Astrocyte of the spinal cord (primary cell): ENCODE results near the gene DYNLT1.

Source experiments
- DNase-seq: peaks from one replicate; pipeline ENCODE4 v3.0.0; 2011; ENCODE audit warnings: low read depth, low spot score
- H3K4me3 ChIP-seq: 2 replicates; pipeline ENCODE4 v1.5.1; 2011; ENCODE audit warnings: low read depth, mild to moderate bottlenecking, low read length, moderate library complexity
- CTCF ChIP-seq: IDR thresholded peaks from 2 replicates; pipeline ENCODE4 v1.5.1; 2012; ENCODE audit warnings: low read depth, mild to moderate bottlenecking, low read length, inconsistent platforms
- in situ Hi-C: cut with HindIII; loops from 2 replicates; pipeline ENCODE4 v1.10.0; 2017; ENCODE audit warnings: low sequenced_read_pairs

Gene DYNLT1

GRCh38 chr6:158644231-158645063 is at the start of gene DYNLT1:
TSS of gene DYNLT1 (minus strand) at chr6:158644743. CDS start at chr6:158644708, 35 bp downstream.
- TF ChIP-seq CTCF = no peak
- peak; percentile 94 for DNase-seq
- peak within 1 kb of the TSS; percentile 88 for H3K4me3 ChIP-seq
- in situ Hi-C loops = no loop called here

GRCh38 chr6:158688860-158689259 is 44.3 kb upstream of the DYNLT1 start:
- no peak overlapping the region for H3K4me3 ChIP-seq
- in situ Hi-C loops = no loop called here
- DNase-seq = no peak
- TF ChIP-seq CTCF = no peak

- TF ChIP-seq CTCF = no peak
- no peak overlapping the region for H3K4me3 ChIP-seq
- no peak for DNase-seq
- in situ Hi-C loops = no loop called here
Observed at GRCh38 chr6:158687506-158687905, 43.0 kb upstream of the DYNLT1 start.

- no peak for TF ChIP-seq CTCF
- no peak overlapping the region for H3K4me3 ChIP-seq
- in situ Hi-C loops = no loop called here
- no peak for DNase-seq
Observed at GRCh38 chr6:158686791-158687381, 42.3 kb upstream of the DYNLT1 start.

GRCh38 chr6:158686311-158686710 is 41.8 kb upstream of the DYNLT1 start:
- DNase-seq = no peak
- no peak for TF ChIP-seq CTCF
- in situ Hi-C loops = no loop called here
- H3K4me3 ChIP-seq = no peak overlapping the region

GRCh38 chr6:158684745-158685324 is 40.3 kb upstream of the DYNLT1 start:
- H3K4me3 ChIP-seq = no peak overlapping the region
- no peak for TF ChIP-seq CTCF
- in situ Hi-C loops = no loop called here
- no peak for DNase-seq
